ENCODE results near the gene ADIRF.
"Not testable (repeated sequence)": the region's sequence is repeated elsewhere in the genome, so short reads cannot be mapped to it uniquely, and the experiment has no call there.

ADIRF gene

DNA sequence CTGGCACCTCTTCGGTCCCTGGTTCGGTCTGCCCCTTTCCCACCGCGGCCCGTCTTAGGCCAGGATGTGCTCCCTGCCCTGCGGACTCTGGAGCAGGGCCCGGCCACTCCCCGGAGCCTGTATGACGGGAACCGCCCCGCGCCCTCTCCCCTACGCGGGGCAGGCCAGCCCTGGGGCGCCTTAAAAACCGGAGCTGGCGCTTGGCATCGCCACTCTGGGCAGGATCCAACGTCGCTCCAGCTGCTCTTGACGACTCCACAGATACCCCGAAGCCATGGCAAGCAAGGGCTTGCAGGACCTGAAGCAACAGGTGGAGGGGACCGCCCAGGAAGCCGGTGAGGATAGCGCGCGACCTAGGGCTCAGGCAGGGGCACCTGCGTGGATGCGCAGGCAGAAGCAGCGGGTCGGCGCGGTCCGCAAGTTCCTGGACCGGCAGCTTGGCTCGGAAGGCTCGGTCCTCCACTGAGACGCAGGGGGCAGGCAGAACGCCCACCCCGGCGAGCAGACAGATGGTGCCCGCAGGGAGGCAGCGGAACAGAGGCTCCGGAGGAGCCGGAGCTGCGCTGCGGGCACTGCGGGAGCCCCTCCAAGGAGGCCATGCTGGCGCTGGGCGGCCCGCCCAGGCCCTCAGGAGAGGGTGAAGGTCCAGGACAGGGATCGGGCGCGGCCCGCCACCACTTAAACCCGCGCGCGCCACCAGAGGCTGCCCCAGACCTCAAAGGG, at the start of gene ADIRF:
TSS of gene ADIRF (plus strand) at position 212 of the 723 bp plus-strand sequence. CDS start at position 275, 63 bp downstream.
- no peak for DNase-seq

GRCh38 chr10:86922553-86922961, 45.7 kb upstream of the ADIRF start:
- no peak for DNase-seq

DNA sequence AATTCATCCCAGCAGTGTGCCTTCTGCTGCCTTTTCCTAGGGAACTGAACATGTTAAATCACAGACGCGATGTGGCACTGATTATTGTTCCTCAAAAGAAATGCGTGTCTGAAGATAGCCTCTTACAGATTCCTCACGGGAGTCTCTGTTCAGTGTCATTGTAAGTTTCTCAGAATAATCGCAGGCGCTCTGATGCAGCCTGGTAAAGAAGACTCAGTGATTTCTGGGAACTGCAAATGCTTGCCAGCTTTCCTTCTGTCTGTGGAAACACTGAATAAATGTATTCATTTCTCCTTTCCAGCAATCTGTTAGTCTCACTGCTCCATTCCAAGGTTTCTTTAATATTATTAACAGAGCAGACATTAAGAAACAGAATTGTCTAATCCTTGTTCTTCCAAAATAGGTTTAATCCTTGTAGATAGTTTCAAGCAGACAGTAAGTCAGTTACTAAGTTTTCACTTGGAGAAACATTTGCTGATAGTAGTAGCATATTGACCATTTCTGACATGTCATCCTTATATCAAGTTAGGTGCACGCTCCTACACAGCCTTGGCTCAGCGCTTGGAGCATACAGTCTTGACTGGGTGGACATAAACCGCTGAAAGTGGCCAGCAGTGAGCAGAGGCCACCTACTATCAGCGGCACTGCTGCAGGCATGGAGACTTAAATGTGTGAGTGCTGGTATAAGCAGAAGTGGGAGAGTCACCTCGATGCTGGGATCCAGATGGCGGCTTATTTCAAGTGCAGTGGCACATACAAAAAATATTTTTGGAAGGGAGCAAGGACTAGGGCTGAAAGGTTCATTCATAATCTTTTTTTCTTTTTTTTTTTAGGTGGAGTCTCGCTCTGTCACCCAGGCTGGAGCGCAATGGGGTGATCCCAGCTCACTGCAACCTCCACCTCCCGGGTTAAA, 38.6 kb upstream of the ADIRF start:
- DNase-seq: no peak

- DNase-seq: no peak
Measured at GRCh38 chr10:86931872-86932271, 36.4 kb upstream of the ADIRF start.

GRCh38 chr10:86932674-86933073, 35.6 kb upstream of the ADIRF start:
- DNase-seq: no peak

- not testable (repeated sequence) for DNase-seq
Measured at GRCh38 chr10:86934162-86934711, 34.0 kb upstream of the ADIRF start.

GRCh38 chr10:86936661-86937501, 31.4 kb upstream of the ADIRF start:
- no peak for DNase-seq

DNA sequence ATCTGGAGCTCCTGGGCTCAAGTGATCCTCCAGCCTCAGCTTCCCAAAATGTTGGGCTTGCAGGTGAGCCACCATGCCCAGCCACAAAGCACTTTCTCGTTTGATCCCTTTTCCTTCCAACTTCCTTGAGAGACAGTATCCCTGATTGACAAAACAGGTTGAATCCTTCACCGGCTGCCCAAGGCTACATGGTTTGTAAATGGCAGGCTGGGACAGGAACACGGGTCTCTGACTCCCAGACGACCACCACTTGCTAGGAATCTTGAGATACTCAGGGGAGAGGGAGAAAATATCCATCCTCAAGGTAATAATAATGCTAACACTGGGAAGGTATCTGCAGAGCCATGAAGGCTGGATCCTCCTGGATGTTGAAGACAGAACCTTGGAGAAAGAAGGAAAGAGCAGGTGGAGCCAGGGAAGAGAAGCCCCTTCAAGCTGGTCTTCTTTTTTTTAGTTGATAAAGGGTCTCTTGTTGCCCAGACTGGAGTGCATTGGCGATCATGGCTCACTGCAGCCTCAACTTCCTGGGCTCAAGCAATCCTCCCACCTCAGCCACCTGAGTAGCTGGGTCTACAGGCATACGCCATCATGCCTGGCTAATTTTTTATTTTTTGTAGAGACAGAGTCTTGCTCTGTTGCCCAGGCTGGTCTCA, 30.7 kb upstream of the ADIRF start:
- DNase-seq: no peak

- no peak for DNase-seq
Measured at GRCh38 chr10:86938260-86938659, 30.0 kb upstream of the ADIRF start.

- DNase-seq: not testable (repeated sequence)
Measured at GRCh38 chr10:86940076-86940475, 28.2 kb upstream of the ADIRF start.

- no peak for DNase-seq
Measured at GRCh38 chr10:86940677-86941076, 27.6 kb upstream of the ADIRF start.

DNA sequence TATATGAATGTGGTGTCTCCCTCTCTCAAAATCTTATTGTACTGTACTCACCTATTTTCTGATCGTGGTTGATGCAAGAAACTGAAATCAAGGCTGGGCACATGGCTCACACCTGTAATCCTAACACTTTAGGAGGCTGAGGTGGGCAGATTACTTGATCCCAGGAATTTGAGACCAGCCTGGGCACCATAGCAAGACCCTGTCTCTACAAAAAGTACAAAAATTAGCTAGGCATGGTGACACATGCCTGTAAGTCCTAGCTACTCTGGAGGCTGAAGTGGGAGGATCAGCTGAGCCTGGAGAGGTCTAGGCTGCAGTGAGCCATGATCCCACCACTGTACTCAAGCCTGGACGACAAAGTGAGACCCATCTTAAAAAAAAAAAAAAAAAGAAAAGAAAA, 26.9 kb upstream of the ADIRF start:
- DNase-seq: no peak

GRCh38 chr10:86941991-86942421, 26.3 kb upstream of the ADIRF start:
- DNase-seq: no peak

GRCh38 chr10:86942441-86943315, 25.6 kb upstream of the ADIRF start:
- DNase-seq: no peak

DNA sequence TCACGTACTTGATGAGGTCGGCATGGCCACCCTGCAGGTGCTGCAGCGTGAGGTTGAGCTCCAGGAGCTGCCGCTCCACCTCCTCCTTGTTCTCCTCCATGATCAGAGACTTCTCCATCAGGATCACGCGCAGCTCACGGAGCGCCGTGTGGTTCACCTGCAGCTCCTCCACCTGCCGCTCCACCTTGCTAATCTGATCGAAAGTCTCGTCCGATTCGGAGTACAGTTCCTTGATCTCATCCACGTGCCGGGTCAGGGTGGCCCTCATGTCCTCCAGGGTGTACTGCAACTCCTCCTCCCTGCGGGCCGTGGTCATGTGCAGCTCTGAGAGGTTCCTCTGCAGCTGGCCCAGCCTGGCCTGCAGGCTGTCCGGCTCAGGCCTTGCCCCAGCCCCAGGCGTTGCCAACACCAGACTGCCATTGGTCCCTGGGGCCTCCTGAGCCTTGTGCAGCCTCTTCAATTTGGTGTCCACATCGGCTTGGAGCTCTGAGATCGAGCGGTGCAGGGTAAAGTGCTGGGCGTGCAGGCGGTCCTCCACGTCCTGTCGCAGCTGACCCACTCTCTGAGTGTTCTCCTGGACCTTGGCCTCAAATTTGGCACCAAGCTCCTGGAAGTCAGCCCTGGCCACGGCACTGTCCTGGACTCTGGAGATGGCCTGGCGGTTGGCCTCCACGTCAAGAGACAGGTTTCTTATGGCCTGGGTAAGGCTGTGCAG, 24.8 kb upstream of the ADIRF start:
- DNase-seq: no peak

GRCh38 chr10:86944031-86944419, 24.3 kb upstream of the ADIRF start:
- DNase-seq: no peak

DNA sequence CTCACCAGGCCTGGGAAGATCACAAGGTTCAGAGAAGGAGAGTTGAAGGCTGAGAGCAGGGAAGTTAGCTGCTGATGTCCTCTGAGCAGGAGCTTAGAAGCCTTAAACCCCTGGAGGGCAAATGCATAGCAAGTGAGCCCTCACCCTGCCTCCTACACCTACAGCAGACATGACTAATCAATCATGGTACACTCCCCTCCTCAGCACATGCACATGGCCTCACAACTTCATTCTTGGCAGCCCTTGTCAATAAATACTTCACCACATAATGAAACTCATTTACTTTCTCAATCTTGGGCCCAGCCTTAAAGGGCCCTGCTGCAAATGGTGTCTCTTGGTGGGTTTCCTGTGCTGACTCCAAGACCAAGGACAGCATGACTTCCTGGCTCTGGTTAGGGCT, 23.8 kb upstream of the ADIRF start:
- no peak for DNase-seq

GRCh38 chr10:86944907-86945306, 23.4 kb upstream of the ADIRF start:
- no peak for DNase-seq

DNA sequence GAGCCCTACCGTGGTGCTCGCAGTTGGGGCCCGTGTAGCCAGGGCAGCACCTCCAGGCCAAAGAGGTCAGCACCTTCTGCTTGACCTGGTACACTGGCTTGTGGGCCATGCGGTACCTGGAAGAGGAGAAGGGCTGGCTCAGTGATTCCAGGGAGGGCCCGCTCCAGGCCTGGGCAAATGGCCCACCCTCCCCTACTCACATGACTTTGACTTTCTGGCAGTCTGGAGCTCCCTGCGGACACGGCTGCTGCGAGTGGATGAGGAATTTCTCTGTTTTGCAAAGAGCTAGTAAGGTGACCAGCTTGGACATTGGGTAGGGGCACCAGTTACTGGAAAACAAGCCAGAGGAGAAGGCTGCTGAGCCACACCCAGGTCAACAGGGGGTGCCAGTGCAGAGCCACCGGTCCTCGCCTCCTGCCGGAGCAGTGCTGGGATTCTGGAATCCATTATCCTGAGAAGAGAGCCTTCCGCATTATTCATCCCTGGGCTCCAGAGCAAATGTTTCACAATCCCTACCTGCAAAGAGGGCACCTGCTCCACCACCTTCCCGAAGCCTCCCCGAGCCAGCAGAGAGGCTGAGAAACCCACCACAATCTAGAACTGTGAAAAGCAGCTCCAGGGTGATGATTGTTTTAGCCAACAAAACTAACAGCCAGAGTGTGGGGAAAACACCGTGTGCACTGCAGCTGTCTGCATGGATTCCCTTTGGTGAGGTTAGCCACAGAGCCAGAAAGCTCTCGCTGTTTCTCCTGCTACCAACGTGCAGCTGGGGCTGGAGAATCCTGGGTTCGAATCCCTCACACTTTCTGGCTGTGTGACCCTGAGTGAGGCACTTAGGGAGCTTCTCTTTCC, 22.7 kb upstream of the ADIRF start:
- DNase-seq: no peak
